GM18951 (cell line): ENCODE data around the gene EDEM3.

Source experiments
- POLR2A ChIP-seq: IDR thresholded peaks from 4 replicates; pipeline ENCODE4 v1.6.1; 2011; ENCODE audit warnings: mild to moderate bottlenecking; ENCODE audit not compliant: insufficient read length, insufficient read depth; ENCODE audit errors: extremely low read depth
- in situ Hi-C: fragments of 300-500 bp; cut with MboI; formaldehyde crosslinking; loops from one replicate; pipeline ENCODE4 v1.12.0; 2022; ENCODE audit warnings: low sequenced_read_pairs, mixed read lengths, inconsistent platforms; ENCODE audit not compliant: unreplicated experiment

The EDEM3 gene

GRCh38 chr1:184754476-184755225 lies at the start of gene EDEM3:
EDEM3 (minus strand) TSS chr1:184754858; CDS start chr1:184754646, 212 bp downstream.
- TF ChIP-seq POLR2A, result peak; percentile 93
- in situ Hi-C loops, result no loop called here

GRCh38 chr1:184804220-184804619 lies 49.6 kb upstream of the EDEM3 start:
- in situ Hi-C loops, result loop anchor here (25.0 kb wide), 2 partner anchors 358 to 883 kb away; partner anchors contain the start of genes SWT1 and TRMT1L
- TF ChIP-seq POLR2A, result no peak

GRCh38 chr1:184803180-184803492 lies 48.5 kb upstream of the EDEM3 start:
- in situ Hi-C loops, result loop anchor here (25.0 kb wide), 2 partner anchors 359 to 884 kb away; partner anchors contain the start of genes SWT1 and TRMT1L
- TF ChIP-seq POLR2A, result no peak

- TF ChIP-seq POLR2A, result no peak
- in situ Hi-C loops, result loop anchor here (25.0 kb wide), 2 partner anchors 360 to 885 kb away; partner anchors contain the start of genes SWT1 and TRMT1L
These were observed 47.9 kb upstream of the EDEM3 start for GRCh38 chr1:184802354-184803179.

GRCh38 chr1:184801503-184801902 lies 46.8 kb upstream of the EDEM3 start:
- TF ChIP-seq POLR2A, result no peak
- in situ Hi-C loops, result loop anchor here (25.0 kb wide), 2 partner anchors 361 to 886 kb away; partner anchors contain the start of genes SWT1 and TRMT1L

- in situ Hi-C loops, result loop anchor here (25.0 kb wide), 2 partner anchors 361 to 886 kb away; partner anchors contain the start of genes SWT1 and TRMT1L
- no peak for TF ChIP-seq POLR2A
These were observed 46.2 kb upstream of the EDEM3 start for GRCh38 chr1:184800876-184801275.

GRCh38 chr1:184793967-184794366 lies 39.3 kb upstream of the EDEM3 start:
- TF ChIP-seq POLR2A, result no peak
- in situ Hi-C loops, result no loop called here

GRCh38 chr1:184792450-184792969 lies 37.9 kb upstream of the EDEM3 start:
- TF ChIP-seq POLR2A, result no peak
- in situ Hi-C loops, result no loop called here

- no peak for TF ChIP-seq POLR2A
- in situ Hi-C loops, result no loop called here
These were observed 36.9 kb upstream of the EDEM3 start for GRCh38 chr1:184791550-184791900.

GRCh38 chr1:184790642-184791549 lies 36.2 kb upstream of the EDEM3 start:
- no peak for TF ChIP-seq POLR2A
- in situ Hi-C loops, result no loop called here

- no peak for TF ChIP-seq POLR2A
- in situ Hi-C loops, result no loop called here
These were observed 35.2 kb upstream of the EDEM3 start for GRCh38 chr1:184789884-184790283.

GRCh38 chr1:184788970-184789369 lies 34.3 kb upstream of the EDEM3 start:
- in situ Hi-C loops, result no loop called here
- no peak for TF ChIP-seq POLR2A
